HepG2 (cell line): ENCODE data around the gene KEL. TPM values are rescaled to one million over a fixed set of nuclear protein-coding genes. Genes with fewer than 3 reads are reported as not detected.

Experiments used
- ATAC-seq: fragments of 200-7000 bp; cut with Tn5 transposase; 3 replicates; pipeline ENCODE4 v1.9.1; 2020; ENCODE audit warnings: mild to moderate bottlenecking, moderate library complexity
- BruUV-seq: library from RNA; stranded (reverse); fragments of 400-500 nt; replicated peaks from 2 replicates; lab custom pipeline; 2021; lab: Mats Ljungman, UMichigan
- CTCF ChIA-PET: fragments of 300-600 bp; formaldehyde crosslinking; extraction: SDS; loops from one replicate; lab custom pipeline; 2021; ENCODE audit warnings: low total read pairs, inconsistent platforms, low intra/inter-chr PET ratio; lab: Yijun Ruan, JAX
- POLR2A ChIA-PET: fragments of 350-600 bp; sonication (Branson Sonifier 250); formaldehyde crosslinking; loops from one replicate; lab custom pipeline; 2020; ENCODE audit warnings: antibody characterized with exemption, inconsistent platforms; lab: Yijun Ruan, JAX
- DNase-seq: peaks from one replicate; pipeline ENCODE4 v3.0.0-alpha.2; 2015; ENCODE audit warnings: low spot score
- FAIRE-seq: peaks from 3 replicates; lab custom pipeline; 2011; peaks lifted over from hg19 to GRCh38; lab: Jason Lieb, UNC
- H2AFZ ChIP-seq: one replicate; pipeline ENCODE4 v1.6.1; 2011; ENCODE audit warnings: low read length, inconsistent platforms
- H3K27ac ChIP-seq: fragments of 300-600 bp; 3 replicates; pipeline ENCODE4 v1.8.0; 2011; ENCODE audit warnings: mixed run types, mild to moderate bottlenecking, mixed read lengths, low read length, inconsistent platforms; ENCODE audit not compliant: insufficient read depth; ENCODE audit errors: extremely low read length
- H3K27me3 ChIP-seq, 2 experiments: fragments of 200-600 bp in 1 of 2; 2 replicates in 1 of 2; 3 replicates in 1 of 2; pipeline versions ENCODE4 v1.6.0 to v1.8.0; 2011; ENCODE audit warnings: low read length in 2 of 2, mild to moderate bottlenecking in 2 of 2, moderate library complexity in 2 of 2, inconsistent platforms in 1 of 2; ENCODE audit not compliant: insufficient read depth in 2 of 2, control insufficient read depth in 1 of 2
- H3K36me3 ChIP-seq, 2 experiments: fragments of 200-600 bp in 1 of 2; replicated peaks in 1 of 2; 2 replicates in 1 of 2; 3 replicates in 1 of 2; pipeline versions ENCODE4 v1.5.1 to v1.8.0; 2011; ENCODE audit warnings: low read length in 2 of 2, inconsistent platforms in 1 of 2; ENCODE audit not compliant: insufficient read depth in 2 of 2, control insufficient read depth in 1 of 2
- H3K4me1 ChIP-seq: 2 replicates; pipeline ENCODE4 v1.5.1; 2012; ENCODE audit warnings: low read length, inconsistent platforms; ENCODE audit not compliant: insufficient read depth
- H3K4me2 ChIP-seq: 2 replicates; pipeline ENCODE4 v1.6.0; 2011; ENCODE audit warnings: low read depth, low read length, inconsistent platforms
- H3K4me3 ChIP-seq, 3 experiments: fragments of 200-600 bp in 1 of 3; sonication (generic), shearing (Covaris generic) in 1 of 3; replicated peaks in 1 of 3; 2 replicates each; pipeline ENCODE4 v1.5.1; 2011 to 2016; ENCODE audit warnings: low read length in 3 of 3, inconsistent platforms in 2 of 3, low read depth in 2 of 3, mild to moderate bottlenecking in 2 of 3, control low read depth in 1 of 3, mixed read lengths in 1 of 3; ENCODE audit not compliant: insufficient read depth in 1 of 3
- H3K79me2 ChIP-seq: one replicate; pipeline ENCODE4 v1.6.1; 2011; ENCODE audit warnings: low read length, inconsistent platforms; ENCODE audit not compliant: insufficient read depth
- H3K9ac ChIP-seq: 2 replicates; pipeline ENCODE4 v1.6.0; 2011; ENCODE audit warnings: mild to moderate bottlenecking, low read depth, low read length, inconsistent platforms; ENCODE audit not compliant: insufficient read depth
- H3K9me3 ChIP-seq: 2 replicates; pipeline ENCODE4 v1.5.1; 2012; ENCODE audit warnings: mild to moderate bottlenecking, low read length
- H4K20me1 ChIP-seq: 2 replicates; pipeline ENCODE4 v1.6.0; 2011; ENCODE audit warnings: inconsistent platforms, mild to moderate bottlenecking, low read length, moderate library complexity; ENCODE audit not compliant: insufficient read depth
- CENPT ChIP-seq: sonication (generic); formaldehyde crosslinking; IDR thresholded peaks from 2 replicates; pipeline ENCODE4 v1.8.0; 2022; ENCODE audit warnings: low read depth, mild to moderate bottlenecking, moderate library complexity, missing genetic modification reagents
- MXI1 ChIP-seq: IDR thresholded peaks from 3 replicates; pipeline ENCODE4 v1.6.1; 2012; ENCODE audit warnings: low read depth, low read length, inconsistent platforms, borderline replicate concordance
- RXRB ChIP-seq: IDR thresholded peaks from 2 replicates; pipeline ENCODE4 v1.6.1; 2016; ENCODE audit warnings: borderline replicate concordance, missing genetic modification reagents, missing compliant biosample characterization
- SIN3B ChIP-seq: fragments of 150-350 bp; IDR thresholded peaks from 2 replicates; pipeline ENCODE4 v1.6.1; 2014; ENCODE audit warnings: low read length
- SKI ChIP-seq: fragments of 450-650 bp; IDR thresholded peaks from one replicate; pipeline ENCODE4 v1.6.1; 2018; ENCODE audit warnings: mild to moderate bottlenecking; ENCODE audit not compliant: partially characterized antibody
- TARDBP ChIP-seq: sonication (generic); formaldehyde crosslinking; IDR thresholded peaks from 2 replicates; pipeline ENCODE4 v1.8.0; 2022; ENCODE audit warnings: mild to moderate bottlenecking, missing genetic modification reagents
- TBX3 ChIP-seq: fragments of 450-650 bp; IDR thresholded peaks from 2 replicates; pipeline ENCODE4 v1.6.1; 2017; ENCODE audit warnings: antibody characterized with exemption, mild to moderate bottlenecking, inconsistent platforms, borderline replicate concordance
- ZNF317 ChIP-seq: sonication (generic); formaldehyde crosslinking; IDR thresholded peaks from 2 replicates; pipeline ENCODE4 v1.5.0; 2020; ENCODE audit warnings: mild to moderate bottlenecking, missing genetic modification reagents
- ZNF446 ChIP-seq: sonication (generic); formaldehyde crosslinking; IDR thresholded peaks from 2 replicates; pipeline ENCODE4 v1.5.0; 2020; ENCODE audit warnings: mild to moderate bottlenecking, missing genetic modification reagents
- ZNF451 ChIP-seq: sonication (generic); formaldehyde crosslinking; IDR thresholded peaks from 2 replicates; pipeline ENCODE4 v1.5.0; 2020; ENCODE audit warnings: mild to moderate bottlenecking, missing genetic modification reagents
- ZNF510 ChIP-seq: sonication (generic); formaldehyde crosslinking; IDR thresholded peaks from 2 replicates; pipeline ENCODE4 v1.4.0; 2020; ENCODE audit warnings: low read depth, mild to moderate bottlenecking, missing genetic modification reagents
- WGBS: methylation state at CpG from one replicate; pipeline ENCODE4 v1.1.6; 2017; ENCODE audit warnings: low lambda C conversion rate; 5-methylcytosine and 5-hydroxymethylcytosine counted together
- in situ Hi-C: cut with HindIII; loops from 2 replicates; pipeline ENCODE4 v1.10.0; 2017; ENCODE audit warnings: low pct_unique_long_range_greater_than_20kb; ENCODE audit not compliant: extremely low pct_ligation_motif_present
- intact Hi-C: fragments of 100-400 bp; cut with micrococcal nuclease; formaldehyde crosslinking; loops from one replicate; pipeline ENCODE4 v1.10.0; 2022; ENCODE audit not compliant: unreplicated experiment
- polyA plus RNA-seq, 8 experiments: library from polyadenylated mRNA; depleted of rRNA in 3 of 8; stranded (reverse) in 7 of 8; unstranded in 1 of 8; fragments of >200 nt; fragmentation: Illumina TruSeq in 4 of 8; extraction: Trizol in 4 of 8; gene quantifications; 2 replicates each; pipeline versions ENCODE4 v1.2.1 to v1.2.3, GENCODE V29; 2011 to 2016; ENCODE audit warnings: low read depth in 4 of 8, missing spikeins in 1 of 8, mixed read lengths in 1 of 8; ENCODE audit not compliant: insufficient read depth in 1 of 8
- total RNA-seq, 5 experiments: library from RNA; depleted of rRNA; stranded (reverse); fragments of >200 nt; fragmentation: Illumina TruSeq; extraction: Trizol; gene quantifications; 2 replicates each; pipeline ENCODE4 v1.2.3, GENCODE V29; 2016; ENCODE audit warnings: low read depth in 1 of 5
- TF ChIP-seq, protein P1 (sequence below): sonication (generic); formaldehyde crosslinking; IDR thresholded peaks from 2 replicates; pipeline ENCODE4 v1.4.0; 2020; ENCODE audit warnings: missing genetic modification reagents
- TF ChIP-seq, protein P2 (sequence below): sonication (generic); formaldehyde crosslinking; IDR thresholded peaks from 2 replicates; pipeline ENCODE4 v1.5.0; 2020; ENCODE audit warnings: missing genetic modification reagents
- TF ChIP-seq, protein P3 (sequence below): sonication (generic); formaldehyde crosslinking; IDR thresholded peaks from 2 replicates; pipeline ENCODE4 v1.8.0; 2022; ENCODE audit warnings: mild to moderate bottlenecking, missing genetic modification reagents, borderline replicate concordance

Gene KEL
- total and polyA plus RNA-seq, 2 of the 13 experiments (the other 11 are each of a cell fraction or from before 2014, with no cell fraction given), result 0.03 TPM; not detected in 1

DNA sequence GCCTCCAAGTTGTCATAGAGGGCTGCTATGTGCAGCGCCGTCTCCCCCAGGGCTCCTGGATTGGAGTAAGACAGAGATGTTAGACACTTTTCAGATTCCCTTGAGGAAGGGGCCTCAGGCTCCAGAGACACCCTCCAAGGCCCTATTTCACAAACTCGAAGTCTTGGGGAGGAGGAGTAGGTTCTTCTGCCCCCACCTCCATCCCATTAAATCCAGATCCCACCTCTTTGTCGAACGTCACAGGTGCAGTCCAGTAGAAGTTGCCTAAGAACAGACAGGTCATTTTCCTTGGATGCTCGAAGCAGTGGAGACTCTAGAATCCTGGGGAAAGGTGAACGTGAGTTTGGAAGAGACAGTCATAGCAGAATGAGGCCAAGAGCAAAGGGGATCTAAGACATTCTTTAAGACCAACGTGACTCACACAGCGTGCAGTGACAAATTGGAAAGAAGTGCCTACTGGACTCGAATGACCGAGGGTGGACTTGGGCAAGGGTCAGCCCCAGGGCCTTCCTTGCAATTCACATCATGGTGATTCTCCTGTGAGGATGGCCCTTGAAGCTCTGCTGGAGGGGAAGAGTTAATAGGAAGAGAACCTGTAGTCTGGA lies 31.9 kb downstream of the KEL start:
- Histone ChIP-seq H3K27me3 (peaks cover 0 to 4% of the 10 kb centered on the region in 2 experiments; a peak in 1 of 5 replicates), H3K9ac (no peak overlapping the region), H3K4me3 (no peak overlapping the region), H3K79me2 (no peaks in the 10 kb centered on the region), H2AFZ (no peak overlapping the region), H3K36me3 (no peaks in the 10 kb centered on the region), H3K27ac (no peak overlapping the region), H3K4me1 (no peaks in the 10 kb centered on the region), H3K4me2 (no peak overlapping the region), H4K20me1 (no peaks in the 10 kb centered on the region), H3K9me3 (no peaks in the 10 kb centered on the region)
- ChIA-PET POLR2A (no interaction called here), CTCF (no interaction called here)
- no TSS peak for BruUV-seq
- intact Hi-C loops, result no loop called here
- DNase-seq (no peak), ATAC-seq (no peak), FAIRE-seq (no peak)
- in situ Hi-C loops, result no loop called here
- TF ChIP-seq TARDBP (CRISPR knock-in tag) (no peak), ZNF451 (CRISPR knock-in tag) (no peak), ZNF510 (CRISPR knock-in tag) (no peak)
- WGBS, result 0% methylated on average over 9 of the region's 11 CpGs

DNA sequence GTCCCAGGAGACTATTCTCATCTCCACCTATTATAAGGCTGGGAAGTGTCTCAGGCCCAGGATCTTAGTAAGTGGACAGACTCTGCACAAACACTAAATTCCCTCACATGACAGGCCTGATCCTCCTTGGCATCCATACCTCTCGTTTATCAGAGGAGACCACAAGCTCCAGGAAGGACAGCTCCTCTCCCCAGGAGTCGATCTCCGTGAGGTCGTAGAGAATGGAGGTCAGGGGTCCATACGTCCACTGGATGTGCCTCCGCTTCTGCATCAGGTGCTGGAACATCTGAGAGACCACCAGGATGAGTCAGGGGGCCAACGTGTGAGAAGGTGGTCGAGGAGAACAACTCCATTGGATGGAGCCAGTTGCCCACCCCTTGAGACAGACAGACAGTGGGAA lies 34.2 kb downstream of the KEL start:
- DNase-seq (no peak), FAIRE-seq (no peak), ATAC-seq (no peak)
- Histone ChIP-seq H4K20me1 (no peaks in the 10 kb centered on the region), H3K4me2 (no peak overlapping the region), H3K9ac (no peak overlapping the region), H3K27ac (no peak overlapping the region), H3K79me2 (no peaks in the 10 kb centered on the region), H3K4me1 (no peaks in the 10 kb centered on the region), H2AFZ (no peak overlapping the region), H3K27me3 (no peaks in the 10 kb centered on the region), H3K9me3 (no peaks in the 10 kb centered on the region), H3K36me3 (no peaks in the 10 kb centered on the region), H3K4me3 (no peak overlapping the region)
- POLR2A ChIA-PET, result no interaction called here
- no TSS peak for BruUV-seq
- in situ Hi-C loops, result no loop called here
- 3% methylated on average over 6 of the region's 8 CpGs for WGBS
- CTCF ChIA-PET, result no interaction called here
- intact Hi-C loops, result no loop called here
- no peak for TF ChIP-seq CENPT (CRISPR knock-in tag)
- TF ChIP-seq, protein P1, sequence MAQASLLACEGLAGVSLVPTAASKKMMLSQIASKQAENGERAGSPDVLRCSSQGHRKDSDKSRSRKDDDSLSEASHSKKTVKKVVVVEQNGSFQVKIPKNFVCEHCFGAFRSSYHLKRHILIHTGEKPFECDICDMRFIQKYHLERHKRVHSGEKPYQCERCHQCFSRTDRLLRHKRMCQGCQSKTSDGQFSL, result no peak
- TF ChIP-seq, protein P2, sequence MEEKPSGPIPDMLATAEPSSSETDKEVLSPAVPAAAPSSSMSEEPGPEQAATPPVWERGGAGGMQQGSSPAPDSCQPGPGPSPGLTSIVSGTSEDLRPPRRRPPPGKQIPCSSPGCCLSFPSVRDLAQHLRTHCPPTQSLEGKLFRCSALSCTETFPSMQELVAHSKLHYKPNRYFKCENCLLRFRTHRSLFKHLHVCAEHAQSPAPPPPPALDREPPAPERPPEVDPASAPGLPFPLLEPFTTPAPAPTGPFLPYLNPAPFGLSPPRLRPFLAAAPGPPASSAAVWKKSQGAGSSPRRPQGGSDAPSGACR, result no peak
- no peak for TF ChIP-seq ZNF446 (CRISPR knock-in tag)
- TF ChIP-seq, protein P3, sequence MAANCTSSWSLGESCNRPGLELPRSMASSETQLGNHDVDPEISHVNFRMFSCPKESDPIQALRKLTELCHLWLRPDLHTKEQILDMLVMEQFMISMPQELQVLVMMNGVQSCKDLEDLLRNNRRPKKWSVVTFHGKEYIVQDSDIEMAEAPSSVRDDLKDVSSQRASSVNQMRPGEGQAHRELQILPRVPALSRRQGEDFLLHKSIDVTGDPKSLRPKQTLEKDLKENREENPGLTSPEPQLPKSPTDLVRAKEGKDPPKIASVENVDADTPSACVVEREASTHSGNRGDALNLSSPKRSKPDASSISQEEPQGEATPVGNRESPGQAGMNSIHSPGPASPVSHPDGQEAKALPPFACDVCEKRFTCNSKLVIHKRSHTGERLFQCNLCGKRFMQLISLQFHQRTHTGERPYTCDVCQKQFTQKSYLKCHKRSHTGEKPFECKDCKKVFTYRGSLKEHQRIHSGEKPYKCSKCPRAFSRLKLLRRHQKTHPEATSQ, result no peak
- no peak for TF ChIP-seq ZNF317 (CRISPR knock-in tag)
- TF ChIP-seq SIN3B, result no peak
- no peak for TF ChIP-seq SKI
- no peak for TF ChIP-seq RXRB (CRISPR knock-in tag)
- no peak for TF ChIP-seq MXI1
- TF ChIP-seq TBX3, result no peak
